Stimulated activated CD8-positive, alpha-beta memory T cell treated with anti-CD3 and anti-CD28 coated beads, Interleukin-12 subunit alpha, Interleukin-12 subunit beta, amount 100 ng/mL, for 1 hour (primary cell): Measurements from ENCODE around the gene RPS23.

Experiments used
- DNase-seq: peaks from one replicate; pipeline ENCODE4 v3.0.0-alpha.2; 2020; ENCODE audit warnings: low read depth

RPS23 gene

DNA sequence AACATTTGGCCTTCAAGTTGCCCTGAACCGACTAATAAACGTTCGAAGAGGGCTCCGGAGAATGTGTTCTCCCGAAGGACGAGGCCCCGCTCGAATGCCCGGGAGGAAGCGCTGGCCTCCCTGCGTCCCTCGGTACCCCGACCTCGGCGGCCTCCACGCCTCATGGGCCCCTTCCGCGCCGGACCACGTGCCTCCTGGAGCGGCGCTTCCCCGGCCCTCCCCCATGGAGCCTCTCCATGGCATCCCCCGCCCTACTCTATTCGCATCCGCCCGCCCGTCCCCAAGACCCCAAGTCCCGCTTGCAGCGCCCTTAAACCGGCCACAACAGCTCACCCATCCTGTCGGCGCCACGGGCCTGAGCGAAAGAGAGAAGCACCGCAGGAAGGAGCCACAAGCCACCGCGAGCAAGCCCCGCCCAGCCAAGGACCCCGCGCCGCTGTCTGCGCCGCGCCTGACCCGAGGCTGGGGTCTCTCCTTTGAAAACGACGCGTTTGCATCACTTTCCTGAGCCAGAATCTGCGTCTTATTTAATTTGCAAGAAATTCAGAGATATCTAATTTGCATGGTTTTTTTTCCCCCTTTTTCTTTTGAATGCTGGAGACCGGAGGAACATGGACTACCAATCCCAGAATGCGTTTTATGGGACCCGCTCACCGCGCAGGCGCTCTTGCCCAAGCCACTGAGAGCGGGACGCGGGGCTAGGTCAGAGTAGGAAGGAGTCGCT lies at the start of gene RPS23:
Gene RPS23, minus strand, starts transcription at position 368 of the 724 bp plus-strand sequence. Its CDS starts 31 bp downstream, at position 337.
- peak; percentile 86 for DNase-seq

DNA sequence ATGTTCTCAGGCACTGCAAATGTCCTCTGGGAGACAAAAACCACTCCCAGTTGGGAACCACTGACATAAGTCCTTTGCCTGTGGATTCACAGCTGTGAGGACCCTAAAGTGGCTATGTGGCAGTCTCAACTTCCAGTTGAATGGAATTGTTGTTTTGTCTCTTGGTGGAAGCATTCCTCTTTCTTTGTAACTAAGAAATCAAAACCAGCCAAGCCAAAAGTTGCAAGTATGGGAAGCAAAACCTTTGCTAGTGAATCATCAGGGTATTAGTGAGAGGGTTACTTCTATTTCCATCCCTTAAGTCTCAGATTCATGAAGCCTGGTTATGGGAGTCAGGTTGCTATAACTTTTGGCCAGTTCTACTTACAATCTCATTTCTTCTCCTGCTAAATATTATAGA lies 49.8 kb upstream of the RPS23 start:
- no peak for DNase-seq

DNA sequence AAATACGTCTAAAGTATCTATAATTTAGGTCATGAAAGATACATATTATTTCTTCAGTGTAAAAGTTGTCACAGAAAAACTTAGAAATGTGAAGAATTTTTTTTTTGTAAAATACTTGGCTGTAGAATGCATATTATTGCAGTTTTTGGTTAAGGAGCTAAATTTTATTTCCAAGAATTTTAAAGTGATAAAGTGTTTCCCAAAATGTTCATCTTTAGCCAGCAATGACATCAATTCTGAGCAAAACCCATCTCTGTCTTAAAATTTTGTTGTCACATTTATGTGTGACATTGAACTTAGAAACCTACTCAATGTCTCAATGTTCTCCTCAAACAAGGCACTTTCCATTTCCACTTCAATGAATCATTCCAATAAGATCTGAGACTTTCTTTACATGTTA lies 47.8 kb upstream of the RPS23 start:
- DNase-seq, result no peak

DNA sequence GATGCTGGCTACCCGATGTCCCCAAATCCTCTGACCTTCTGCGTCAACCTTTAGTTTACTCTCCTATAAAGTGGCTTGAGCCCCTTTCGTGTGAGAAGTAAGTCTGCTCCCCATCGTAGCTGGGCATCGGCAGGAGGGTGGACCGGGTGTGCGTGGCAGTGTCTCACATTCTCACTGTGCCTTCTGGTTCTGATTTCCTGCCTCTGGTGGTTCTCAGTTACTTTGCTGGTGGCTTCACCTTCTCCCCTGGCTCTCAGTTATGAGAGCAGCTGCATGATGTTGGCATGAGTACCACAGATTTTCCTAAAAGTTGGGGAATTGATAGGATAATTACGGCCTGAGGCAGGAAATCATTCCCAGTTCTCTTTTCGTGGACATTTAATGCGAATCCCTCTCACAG lies 47.0 kb upstream of the RPS23 start:
- no peak for DNase-seq

DNA sequence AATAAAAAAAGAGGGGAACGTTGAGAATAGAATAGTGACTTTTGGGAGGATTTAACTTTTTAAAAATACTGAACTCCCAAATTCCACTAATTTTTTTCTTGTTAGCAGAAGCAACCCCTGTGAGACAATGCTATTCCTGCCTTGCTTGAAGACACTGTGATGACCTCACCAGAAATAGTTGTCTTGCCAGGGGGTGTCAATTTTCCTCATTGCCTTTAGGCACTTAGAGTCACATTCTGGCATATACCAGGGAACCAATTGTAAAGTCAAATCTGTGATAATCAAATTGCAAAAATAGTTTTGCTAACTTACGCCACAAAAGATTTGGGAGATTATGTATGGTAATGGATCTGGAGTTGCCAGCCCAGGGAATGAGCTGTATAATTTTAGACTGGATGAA lies 42.8 kb upstream of the RPS23 start:
- no peak for DNase-seq

DNA sequence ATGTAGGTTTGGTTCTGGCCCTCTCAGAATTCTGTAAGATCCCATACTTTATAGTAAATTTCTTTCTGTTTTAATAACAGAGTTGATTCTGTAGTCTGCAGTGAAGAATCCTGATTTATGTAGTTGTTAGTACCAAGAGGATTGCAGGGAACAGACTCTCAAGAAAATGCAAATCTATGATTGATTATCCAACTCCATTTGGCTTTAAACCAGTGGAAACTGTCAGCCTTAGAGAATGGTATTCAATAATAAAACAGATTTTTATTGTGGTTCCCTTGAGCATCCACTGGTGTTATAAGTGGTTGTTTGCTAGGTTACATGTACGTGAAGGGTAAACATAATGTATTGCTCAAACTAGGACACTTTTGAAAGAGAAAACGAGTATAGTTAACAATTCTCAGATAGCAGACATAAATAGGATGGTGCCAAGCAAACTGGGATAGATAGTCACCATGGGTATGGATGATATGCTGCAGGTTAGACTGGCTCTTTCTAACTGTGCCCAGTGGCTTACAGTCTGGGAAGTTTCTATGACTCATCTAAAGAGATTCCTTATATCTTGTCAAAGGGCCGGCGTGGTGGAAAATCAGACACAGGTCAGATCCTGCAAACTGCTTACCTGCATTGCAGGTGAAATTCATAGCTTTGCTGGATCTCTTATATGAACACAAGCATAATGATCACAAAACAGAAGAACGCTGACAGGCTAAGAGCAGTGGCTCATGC lies 41.7 kb upstream of the RPS23 start:
- no peak for DNase-seq

DNA sequence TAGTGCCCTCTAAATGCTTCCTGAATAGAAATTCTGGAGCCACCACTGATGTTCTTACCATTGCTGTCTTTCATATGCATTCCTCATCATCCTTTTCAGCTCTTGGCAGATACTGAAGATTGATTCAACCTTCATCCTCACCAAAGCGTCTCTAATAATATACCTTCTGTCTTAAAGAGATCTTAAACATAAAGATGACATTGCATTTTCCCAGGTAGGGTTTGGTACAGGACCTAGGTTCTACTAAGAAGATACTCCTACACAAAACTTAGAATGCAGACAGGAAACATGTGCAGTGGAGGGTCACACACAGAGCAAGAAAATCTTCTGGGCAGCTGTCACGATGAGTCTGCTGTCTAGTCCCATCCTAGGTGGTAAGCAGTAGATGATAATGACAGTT lies 41.0 kb upstream of the RPS23 start:
- DNase-seq, result no peak

DNA sequence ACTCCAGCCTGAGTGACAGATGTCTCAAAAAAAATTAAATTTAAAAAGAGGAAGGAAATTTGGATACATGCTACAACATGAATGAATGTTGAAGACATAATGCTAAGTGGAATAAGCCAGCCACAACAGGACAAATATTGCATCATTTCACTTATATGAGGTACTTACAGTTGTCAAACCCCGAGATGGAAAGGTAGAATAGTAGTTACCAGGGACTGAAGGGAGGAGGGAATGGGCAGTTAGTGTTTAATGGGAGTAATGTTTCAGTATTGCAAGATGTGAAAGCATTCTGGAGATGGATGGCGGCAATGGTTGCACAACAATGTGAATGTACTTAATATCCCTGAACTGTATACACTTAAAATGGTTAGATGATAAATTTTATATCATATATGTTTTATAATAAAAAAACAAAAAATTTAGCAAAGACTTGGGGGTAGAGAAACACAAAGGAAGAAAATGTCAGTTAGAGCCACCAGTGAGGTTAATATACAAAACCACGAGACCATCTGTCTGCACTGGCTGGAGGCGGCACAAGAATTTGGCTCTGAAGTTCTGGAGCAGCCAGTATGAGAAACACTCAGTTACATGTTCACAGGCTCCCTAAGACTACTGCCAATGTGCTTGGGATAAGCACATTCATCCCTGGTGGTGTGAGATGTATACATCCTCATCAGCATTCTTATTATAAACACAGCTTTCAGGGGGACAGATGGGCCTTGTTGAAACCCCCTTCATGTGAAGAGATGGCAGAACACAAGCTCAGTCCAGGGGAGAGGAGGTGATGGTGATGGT lies 37.0 kb upstream of the RPS23 start:
- no peak for DNase-seq

DNA sequence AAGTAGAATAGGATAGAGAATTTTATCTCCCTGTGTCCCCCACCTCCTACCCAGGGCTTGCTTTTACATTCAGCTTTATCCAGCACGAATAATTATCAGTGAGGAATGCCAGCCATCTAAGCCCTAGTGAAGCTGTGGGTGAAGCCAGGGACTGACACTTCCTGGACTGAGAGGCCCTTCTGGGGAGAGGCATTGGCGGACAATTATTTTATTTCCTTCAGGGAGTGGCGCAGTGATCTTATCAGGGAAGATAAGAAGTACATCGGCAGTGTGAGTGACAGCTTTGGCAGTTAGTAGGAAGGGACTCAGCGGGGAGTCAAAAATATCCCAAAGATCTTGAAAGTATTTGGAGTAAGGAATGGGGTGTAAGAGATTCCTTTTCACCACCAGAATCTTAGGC lies 34.9 kb upstream of the RPS23 start:
- DNase-seq, result no peak

DNA sequence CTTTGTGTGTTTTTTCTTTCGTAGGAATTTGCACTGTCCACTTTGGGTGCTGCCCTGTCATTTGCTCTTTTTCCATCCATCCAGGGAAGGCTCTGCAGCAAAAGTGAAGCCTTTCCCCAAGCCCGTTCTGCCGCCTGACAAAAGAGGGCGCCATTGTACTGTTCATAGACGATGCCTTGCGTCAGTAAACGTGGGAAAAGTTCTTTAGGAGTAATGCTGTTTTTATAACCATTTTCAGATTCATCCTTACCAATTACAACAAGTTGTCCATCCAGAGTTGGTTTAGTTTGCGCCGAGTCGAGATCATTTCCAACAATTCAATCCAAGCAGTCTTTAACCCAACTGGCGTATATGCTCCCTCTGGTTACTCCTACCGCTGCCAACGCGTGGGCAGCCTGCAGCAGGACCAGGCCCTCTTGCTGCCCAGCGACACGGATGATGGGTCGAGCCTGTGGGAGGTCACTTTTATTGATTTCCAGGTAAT lies 34.3 kb upstream of the RPS23 start:
- no peak for DNase-seq

DNA sequence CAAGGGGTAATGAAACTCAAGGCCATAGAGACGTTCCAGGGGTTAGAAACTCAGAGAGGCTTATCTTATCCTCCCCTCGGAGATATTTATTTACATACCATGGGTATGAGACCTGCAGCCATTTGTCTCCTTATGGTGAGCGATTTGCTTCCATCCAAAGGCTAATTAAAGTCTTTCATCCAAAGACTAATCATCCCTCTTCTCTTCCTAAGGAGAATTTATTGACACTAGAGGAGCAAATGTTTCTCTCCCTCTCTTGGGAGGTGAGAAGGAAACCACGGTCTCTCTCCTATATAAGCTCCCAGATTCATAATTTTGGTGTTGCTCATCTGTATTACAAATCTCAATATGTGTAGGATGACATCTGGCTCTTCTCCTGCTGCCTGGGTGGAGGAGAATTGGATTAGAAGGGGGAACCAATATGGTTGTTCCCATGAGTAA lies 31.0 kb upstream of the RPS23 start:
- DNase-seq, result no peak

DNA sequence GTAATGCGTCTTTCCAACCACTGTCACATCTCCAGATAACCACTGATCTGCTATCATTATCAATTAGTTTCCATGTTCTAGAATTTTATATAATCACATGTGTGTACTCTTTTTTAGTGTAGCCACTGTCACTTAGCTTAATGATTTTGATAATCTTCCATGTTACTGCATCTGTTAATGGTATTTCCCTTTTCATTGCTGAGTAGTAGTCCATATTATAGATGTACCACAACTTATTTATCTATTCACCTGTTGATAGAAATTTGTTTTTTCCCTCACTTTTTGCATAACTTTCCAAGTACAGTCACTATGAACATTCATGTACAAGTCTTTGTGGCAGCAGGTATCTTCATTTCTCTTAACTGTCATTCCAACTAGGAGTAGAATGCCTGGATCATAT lies 30.3 kb upstream of the RPS23 start:
- no peak for DNase-seq

DNA sequence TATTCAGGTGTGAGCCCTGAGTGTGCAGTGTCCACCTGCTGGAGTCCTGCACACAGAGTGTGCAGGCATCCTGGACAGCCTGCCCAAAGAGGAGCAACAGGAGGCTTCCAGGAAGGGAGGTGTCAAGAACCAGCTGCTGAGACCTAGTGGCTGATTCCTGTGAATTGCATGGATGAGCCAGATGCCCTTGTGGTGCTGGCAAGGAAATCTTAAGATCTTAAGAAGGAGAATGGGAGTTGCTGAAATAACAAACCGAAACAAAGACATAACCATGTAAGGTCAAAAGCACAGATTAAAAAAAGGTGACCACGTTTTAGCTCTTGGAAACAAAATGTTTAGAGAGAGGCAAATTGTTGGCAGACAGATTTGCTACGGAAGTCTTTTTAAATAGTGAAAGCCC lies 29.3 kb upstream of the RPS23 start:
- DNase-seq, result no peak

DNA sequence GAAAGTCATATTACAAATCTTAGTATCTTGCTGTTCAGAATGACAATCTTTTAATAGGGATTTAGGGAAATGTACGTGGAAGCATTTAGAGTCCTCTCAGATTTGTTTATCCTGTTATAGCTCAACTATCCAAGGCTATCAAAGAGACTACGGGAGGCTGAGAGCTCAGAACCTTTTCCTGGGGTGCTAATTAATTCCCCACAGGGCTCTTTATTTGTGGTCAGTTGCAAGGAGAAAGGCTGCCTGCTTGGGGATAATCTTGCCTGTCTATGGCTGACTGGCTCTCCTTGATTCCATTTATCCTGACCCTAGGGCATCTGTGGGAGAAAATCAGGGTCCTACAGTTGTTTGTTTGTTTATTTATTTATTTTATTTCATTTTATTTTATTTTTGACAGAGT lies 28.0 kb upstream of the RPS23 start:
- DNase-seq, result no peak

DNA sequence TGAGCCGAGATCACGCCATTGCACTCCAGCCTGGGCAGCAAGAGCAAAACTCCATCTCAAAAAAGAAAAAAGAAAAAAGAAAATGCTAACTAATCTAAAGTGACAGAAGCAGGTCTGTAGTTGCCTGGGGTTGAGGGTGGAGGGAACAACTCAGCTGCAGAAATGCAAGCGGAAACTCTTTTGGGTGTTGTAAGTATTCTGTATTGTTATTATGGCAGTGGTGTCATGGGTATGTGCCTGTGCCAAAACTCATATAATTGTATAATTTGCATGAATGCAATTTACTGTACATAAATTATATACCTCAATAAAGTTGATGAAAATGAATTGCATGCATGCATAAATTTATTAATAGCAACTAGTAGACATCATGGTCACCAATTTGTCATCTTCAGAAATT lies 23.0 kb upstream of the RPS23 start:
- no peak for DNase-seq

DNA sequence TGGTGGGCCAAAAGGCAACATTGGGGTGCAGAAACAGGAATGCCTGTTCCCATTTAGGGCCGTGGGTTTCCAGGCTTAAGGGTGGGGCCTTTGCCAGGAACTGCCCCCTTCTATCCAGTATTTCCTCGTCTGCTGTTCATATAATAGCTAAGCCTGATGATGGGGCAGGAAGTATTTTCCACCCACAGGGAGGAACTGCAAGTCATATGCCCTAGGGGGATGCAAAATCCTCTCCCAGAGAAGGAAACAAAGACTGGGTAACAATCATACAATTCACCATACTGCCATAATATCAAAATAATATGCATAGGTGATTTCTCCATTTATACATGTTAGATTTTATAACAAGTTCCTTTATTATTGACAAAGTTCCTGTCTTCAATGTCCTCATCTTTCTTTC lies 20.5 kb upstream of the RPS23 start:
- DNase-seq, result no peak

DNA sequence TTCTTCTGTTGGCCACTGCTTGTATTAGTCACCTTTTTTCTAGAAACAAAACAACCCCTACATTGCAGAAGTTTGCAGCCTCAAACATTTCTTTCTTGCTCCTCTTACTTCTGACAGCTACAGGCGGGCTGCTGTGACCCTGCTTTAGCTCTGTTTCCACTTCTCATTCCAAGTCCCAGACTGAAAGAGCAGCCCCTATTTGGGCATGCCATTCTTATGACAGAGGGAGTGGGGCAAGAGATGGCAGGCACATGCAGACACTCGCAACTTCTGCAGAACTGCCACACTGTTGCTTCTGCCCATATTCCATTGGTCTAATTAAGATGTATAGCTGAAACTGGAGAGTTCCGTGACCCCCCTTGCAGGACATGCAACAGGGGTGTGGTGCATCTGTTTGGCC lies 19.6 kb upstream of the RPS23 start:
- DNase-seq, result no peak

DNA sequence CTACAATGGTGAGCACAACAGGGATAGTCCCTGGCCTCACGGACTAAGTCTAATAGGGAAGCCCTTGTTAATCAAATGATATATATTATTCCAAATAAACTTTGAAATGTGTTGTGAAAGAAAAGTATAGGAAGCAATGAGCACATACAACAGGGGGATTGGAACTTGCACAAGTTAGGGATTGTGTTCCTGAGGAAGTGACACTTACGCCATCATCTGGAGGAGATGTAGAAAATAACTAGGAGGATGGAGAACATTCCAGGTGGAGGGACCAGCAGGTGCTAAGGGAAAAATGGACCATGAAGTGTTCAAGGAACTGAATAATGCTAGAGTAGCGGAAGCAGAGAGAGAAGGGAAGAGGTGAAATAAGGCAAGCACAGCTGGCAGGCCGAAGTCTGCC lies 18.8 kb upstream of the RPS23 start:
- DNase-seq, result no peak

DNA sequence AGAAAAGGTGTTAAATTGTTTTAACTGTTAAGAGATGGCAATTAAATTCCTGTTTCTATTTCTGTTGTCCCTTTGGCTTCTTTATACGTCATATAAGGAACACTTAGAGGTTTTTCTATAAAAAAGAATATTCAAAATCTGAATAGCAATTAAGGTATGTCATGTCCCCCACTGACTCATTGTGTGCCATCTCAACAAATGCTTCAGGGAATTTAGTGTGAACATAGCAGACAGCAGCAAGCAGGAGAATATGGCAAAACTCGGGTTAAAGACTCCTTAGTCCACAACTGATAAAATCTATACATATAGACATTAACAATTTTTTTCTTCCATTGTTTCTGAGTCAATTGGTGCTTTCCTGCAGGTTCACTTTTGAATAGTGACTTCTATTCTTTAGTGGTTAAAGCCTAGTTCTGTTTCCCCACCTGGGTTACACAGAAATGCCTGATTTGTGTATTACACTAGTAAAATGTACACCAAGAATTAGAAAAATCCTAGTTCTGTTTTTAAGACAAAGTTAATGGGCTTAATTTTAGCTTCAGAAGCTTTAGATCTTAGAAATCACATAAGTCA lies 17.9 kb upstream of the RPS23 start:
- DNase-seq, result no peak

DNA sequence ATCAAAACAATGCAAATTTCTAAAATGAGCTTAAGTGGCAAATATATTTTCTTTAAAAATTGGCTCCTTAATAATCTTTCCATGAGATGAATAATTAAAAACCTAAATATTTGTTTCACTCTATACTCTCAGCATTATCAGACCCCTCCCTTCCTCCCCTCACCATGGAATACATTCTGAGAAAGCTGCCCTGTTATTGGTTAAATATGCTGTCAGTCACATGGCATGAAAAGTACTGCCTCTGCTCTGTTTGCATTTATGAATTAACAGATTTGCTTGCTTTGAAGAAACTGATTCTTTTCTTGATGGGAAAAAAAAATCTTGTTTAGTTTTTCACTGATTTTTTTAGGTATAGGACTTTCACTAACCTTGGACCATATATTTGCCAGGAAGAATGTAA lies 17.0 kb upstream of the RPS23 start:
- DNase-seq, result no peak

DNA sequence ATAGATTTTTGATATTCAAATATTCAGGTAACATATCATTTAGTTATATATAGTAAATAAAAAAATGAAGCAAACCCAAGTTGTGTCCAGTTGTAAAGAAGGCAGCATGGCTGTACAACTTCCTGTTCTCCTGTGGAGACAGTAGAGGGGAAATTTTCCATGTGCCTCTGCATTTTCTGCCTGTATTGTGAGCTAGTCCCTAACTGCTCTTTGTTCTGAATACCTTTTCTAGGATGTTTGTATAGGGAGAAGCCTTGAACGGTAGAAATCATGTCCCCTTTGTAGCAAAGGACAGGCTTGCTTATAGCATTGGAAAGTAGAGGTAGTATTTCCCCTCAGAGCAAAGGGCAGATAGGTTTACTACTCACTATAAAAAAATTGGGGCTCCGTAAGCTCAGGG lies 13.3 kb upstream of the RPS23 start:
- no peak for DNase-seq

DNA sequence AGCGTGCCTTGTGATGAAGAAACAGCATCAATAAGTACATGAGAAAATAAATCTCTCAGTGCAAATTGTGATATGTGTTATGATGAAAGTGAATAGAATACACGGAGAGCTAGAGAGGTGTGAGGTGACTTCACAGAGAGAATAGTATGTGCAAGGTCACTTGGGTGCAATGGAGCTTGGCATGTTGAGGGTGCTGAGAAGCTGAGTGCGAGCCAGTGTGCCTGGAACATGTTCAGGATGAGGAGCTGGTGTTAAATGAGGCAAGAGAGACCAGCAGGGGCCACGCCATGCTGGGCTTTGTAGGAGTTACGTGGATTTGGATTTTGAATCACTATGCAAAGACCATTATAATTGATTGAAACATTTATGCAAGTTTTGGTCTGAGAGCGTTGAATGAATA lies 12.8 kb upstream of the RPS23 start:
- no peak for DNase-seq

DNA sequence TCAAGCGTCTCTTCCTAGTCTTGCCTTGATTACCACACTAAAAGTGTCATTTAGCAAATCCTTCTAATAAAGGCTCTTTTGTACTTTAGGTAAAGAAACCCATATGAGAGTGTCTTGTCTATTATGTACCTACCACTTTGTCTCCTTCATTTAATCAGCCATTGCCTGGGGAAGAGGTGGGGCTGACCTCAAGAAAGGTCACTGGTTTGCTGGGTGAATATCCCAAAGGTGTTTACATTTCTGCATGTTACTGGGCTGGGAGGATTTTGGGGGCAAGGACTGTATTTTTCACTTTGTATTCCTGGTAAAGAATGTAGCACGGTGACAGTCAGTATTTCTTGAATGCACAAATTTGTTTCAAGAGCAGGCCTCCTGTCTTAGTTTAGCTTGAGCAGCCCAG lies 11.9 kb upstream of the RPS23 start:
- DNase-seq, result no peak
